Neural progenitor cell (in vitro differentiated cells): ENCODE results near the gene STAT5A.

ENCODE experiments used
- CTCF ChIP-seq: fragments of 200-600 bp; sonication (generic); IDR thresholded peaks from 2 replicates; pipeline ENCODE4 v1.5.1; 2017; ENCODE audit warnings: antibody characterized with exemption, mild to moderate bottlenecking
- EZH2 ChIP-seq: fragments of 200-600 bp; sonication (generic); IDR thresholded peaks from 2 replicates; pipeline ENCODE4 v1.6.1; 2017; ENCODE audit warnings: antibody characterized with exemption, mild to moderate bottlenecking, moderate library complexity

GRCh38 chr17:42289611-42290181 is 1.4 kb downstream of the STAT5A start:
- TF ChIP-seq CTCF (no peak), EZH2 (no peak)
